ENCODE data around the gene VSTM2L.

DNA sequence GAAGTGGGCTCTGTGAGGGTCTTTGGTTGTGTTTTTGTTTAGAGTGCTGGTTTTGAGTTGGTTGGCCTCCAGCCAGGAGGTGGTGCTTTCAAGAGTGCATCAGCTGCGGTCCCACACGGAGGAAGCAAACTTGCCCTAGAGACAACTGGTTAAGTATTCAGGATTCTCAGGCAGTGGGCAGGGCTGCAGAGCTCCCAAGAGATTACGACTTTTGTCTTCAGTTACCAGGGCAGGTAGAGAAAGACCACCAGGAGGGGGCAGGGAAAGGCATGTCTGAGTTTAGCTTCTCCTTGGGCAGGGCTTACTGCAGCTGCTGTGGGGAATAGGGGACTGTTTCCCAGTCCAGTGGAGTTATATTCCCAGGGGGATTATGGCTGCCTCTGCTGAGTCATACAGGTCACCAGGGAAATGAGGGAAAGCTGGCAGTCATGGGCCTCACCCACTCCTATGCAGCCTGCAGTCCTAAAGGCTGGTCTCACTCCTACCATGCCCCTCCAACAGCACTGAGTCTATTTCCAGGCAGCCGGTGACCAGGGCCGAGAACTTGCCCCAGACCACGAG lies 66.0 kb downstream of the VSTM2L start:
- no peak for TF ChIP-seq POLR2A (IDR thresholded peaks at IDR 0.05; ENCODE audit: low read depth, low read length)
- TF ChIP-seq TAF1 (IDR thresholded peaks at IDR 0.05; ENCODE audit: borderline replicate concordance, low read depth, low read length) = no peak
- no peak for TF ChIP-seq POLR2AphosphoS5 (IDR thresholded peaks at IDR 0.05; ENCODE audit: low read depth, low read length)

Measured in GM12892 (cell line).